Measurements from ENCODE around the gene GNAO1. TPM values are rescaled to one million over a fixed set of nuclear protein-coding genes. Genes with fewer than 3 reads are reported as not detected.

GNAO1 gene
- total and polyA plus RNA-seq, 2 of the 13 experiments (the other 11 are each of a cell fraction or from before 2014, with no cell fraction given): not detected

- in situ Hi-C loops (cut with HindIII; ENCODE audit: extremely low pct_ligation_motif_present, low pct_unique_long_range_greater_than_20kb) (no loop called here), intact Hi-C loops (cut with micrococcal nuclease; ENCODE audit: unreplicated experiment) (loop anchor here (2.0 to 5.0 kb wide), 2 partner anchors 50 to 69 kb away; partner anchors contain the start of genes NUDT21 and OGFOD1)
- Histone ChIP-seq H3K9me3 (ENCODE audit: low read length) (peaks cover 13% of the 10 kb centered on the region), H3K4me1 (ENCODE audit: insufficient read depth, low read length) (peaks cover 29% of the 10 kb centered on the region), H3K27ac (ENCODE audit: extremely low read length, insufficient read depth, low read length) (peak overlapping the region; percentile 38), H3K9ac (ENCODE audit: insufficient read depth, low read depth, low read length) (no peak overlapping the region), H2AFZ (ENCODE audit: low read length) (no peak overlapping the region), H3K36me3 (replicated peaks in 1 of 2; ENCODE audit: control insufficient read depth in 1 of 2, insufficient read depth in 2 of 2, low read length in 2 of 2) (peaks cover 18 to 74% of the 10 kb centered on the region in 2 experiments), H3K4me2 (ENCODE audit: low read depth, low read length) (peak overlapping the region; percentile 18; the same call in 1 of the 2 replicates), H3K4me3 (replicated peaks in 1 of 3; ENCODE audit: insufficient read depth in 1 of 3, low read depth in 2 of 3, low read length in 3 of 3) (no peak overlapping the region), H3K27me3 (ENCODE audit: control insufficient read depth in 1 of 2, insufficient read depth in 2 of 2, low read length in 2 of 2) (no peaks in the 10 kb centered on the region), H3K79me2 (ENCODE audit: insufficient read depth, low read length) (no peaks in the 10 kb centered on the region), H4K20me1 (ENCODE audit: insufficient read depth, low read length) (no peaks in the 10 kb centered on the region)
- CTCF ChIA-PET (ENCODE audit: low intra/inter-chr PET ratio, low total read pairs): no interaction called here
- DNase-seq (ENCODE audit: low spot score): peak; percentile 56
- 46% methylated on average over 5 of the region's 5 CpGs for WGBS (ENCODE audit: low lambda C conversion rate)
- BruUV-seq (replicated peaks): no TSS peak
- ATAC-seq: peak; percentile 79
- POLR2A ChIA-PET: interaction anchor here (1.3 to 1.6 kb wide), 3 partner anchors 25 to 68 kb away, joined by 4 to 6 read pairs (median 5); partner anchors contain the start of genes NUDT21 and OGFOD1
- peak; percentile 51 for FAIRE-seq
- TF ChIP-seq ZFY (CRISPR knock-in tag; IDR thresholded peaks at IDR 0.05) (no peak), ELF3 (CRISPR knock-in tag; IDR thresholded peaks at IDR 0.05) (0 out of 2 replicates have a peak, but pooled peaks have one; percentile 9), MLX (CRISPR knock-in tag; IDR thresholded peaks at IDR 0.05) (no peak), ATF3 (CRISPR knock-in tag; IDR thresholded peaks at IDR 0.05) (0 out of 2 replicates have a peak, but pooled peaks have one; percentile 11), FOXK2 (IDR thresholded peaks at IDR 0.05) (no peak), ZNF672 (CRISPR knock-in tag; IDR thresholded peaks at IDR 0.05) (no peak), ATF7-NPFF (CRISPR knock-in tag; IDR thresholded peaks at IDR 0.05; ENCODE audit: low read depth) (no peak), ZNF138 (CRISPR knock-in tag; IDR thresholded peaks at IDR 0.05; ENCODE audit: low read depth) (no peak), ATF7 (IDR thresholded peaks at IDR 0.05) (peak; percentile 26; the same call in 1 of the 2 replicates), ATF7 (CRISPR knock-in tag; IDR thresholded peaks at IDR 0.05) (no peak), ZNF687 (CRISPR knock-in tag; IDR thresholded peaks at IDR 0.05) (no peak), ZNF10 (CRISPR knock-in tag; IDR thresholded peaks at IDR 0.05; ENCODE audit: borderline replicate concordance, low read depth) (no peak), TGIF2 (CRISPR knock-in tag; IDR thresholded peaks at IDR 0.05) (peak; percentile 10; the same call in 1 of the 2 replicates), MBNL3 (CRISPR knock-in tag; conservative IDR thresholded peaks at IDR 0.05) (no peak), SIN3B (IDR thresholded peaks at IDR 0.05; ENCODE audit: low read length) (no peak), ZNF576 (CRISPR knock-in tag; IDR thresholded peaks at IDR 0.05) (no peak), MED1 (CRISPR knock-in tag; IDR thresholded peaks at IDR 0.05) (no peak), NFATC3 (CRISPR knock-in tag; IDR thresholded peaks at IDR 0.05) (no peak), SALL1 (CRISPR knock-in tag; IDR thresholded peaks at IDR 0.05) (0 out of 2 replicates have a peak, but pooled peaks have one; percentile 1), PATZ1 (CRISPR knock-in tag; IDR thresholded peaks at IDR 0.05) (no peak)
Observed at GRCh38 chr16:56382901-56383355, 191.6 kb downstream of the GNAO1 start.

Measured in HepG2 (cell line).